NOMO-1 (cell line): Measurements from ENCODE around the gene PHF21A.
A peak's percentile ranks its signal among the peaks of the same experiment; 100 is the strongest.
"Not testable (repeated sequence)": the region's sequence is repeated elsewhere in the genome, so short reads cannot be mapped to it uniquely, and the experiment has no call there.

Experiments
- DNase-seq, 2 experiments: peaks; one replicate each; lab custom pipeline; 2025; ENCODE audit not compliant: unreplicated experiment in 2 of 2; lab: John Stamatoyannopoulos, UW

PHF21A gene

DNA sequence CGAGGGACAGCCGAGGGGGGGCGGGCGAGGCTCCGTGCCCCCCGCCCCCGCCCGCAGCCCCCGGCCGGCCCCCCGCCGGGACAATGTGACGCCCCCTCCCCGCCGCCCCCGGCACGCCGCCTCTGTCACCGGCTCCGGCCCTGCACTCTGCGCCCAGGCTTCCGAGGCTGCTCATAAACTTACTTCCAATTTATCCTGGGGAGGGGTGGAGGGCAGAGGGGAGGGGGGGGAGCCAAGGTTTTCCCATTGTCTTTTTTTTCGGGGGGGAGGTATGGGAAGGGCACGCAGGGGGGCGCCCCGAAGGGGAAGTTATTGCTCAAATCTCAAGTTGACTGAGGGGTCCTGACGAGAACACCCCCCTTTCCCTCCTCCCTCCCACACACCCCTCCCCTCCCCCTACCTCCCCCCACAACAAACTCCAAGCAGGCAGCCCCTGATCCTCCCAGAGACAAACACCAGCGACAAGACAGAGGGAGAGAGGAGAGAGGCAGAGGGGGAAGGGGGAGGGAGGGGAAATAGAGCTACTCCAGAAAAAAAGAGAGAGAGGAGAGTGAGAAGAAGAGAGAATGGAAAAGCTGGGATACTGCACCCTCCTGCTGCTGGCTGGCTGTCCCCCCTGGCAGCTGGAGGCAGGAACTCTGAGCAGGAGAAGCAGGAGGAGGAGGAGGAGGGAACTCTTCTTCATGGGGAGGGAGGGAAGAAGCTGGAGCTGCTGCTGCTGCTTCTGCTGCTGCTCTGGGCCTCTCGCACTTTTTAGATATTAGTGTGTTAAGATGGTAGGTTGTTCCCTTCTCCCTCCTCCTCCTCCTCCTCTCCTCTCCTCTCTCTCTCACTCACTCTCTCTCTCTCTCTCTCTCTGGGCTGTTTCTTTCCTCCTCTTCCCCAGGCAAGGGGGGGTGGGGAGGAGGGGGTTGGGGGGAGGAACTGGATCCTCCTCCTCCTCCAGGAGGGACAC lies 631 bp downstream of the PHF21A start:
- DNase-seq = peak in 1 of 2 experiments; percentile 36

DNA sequence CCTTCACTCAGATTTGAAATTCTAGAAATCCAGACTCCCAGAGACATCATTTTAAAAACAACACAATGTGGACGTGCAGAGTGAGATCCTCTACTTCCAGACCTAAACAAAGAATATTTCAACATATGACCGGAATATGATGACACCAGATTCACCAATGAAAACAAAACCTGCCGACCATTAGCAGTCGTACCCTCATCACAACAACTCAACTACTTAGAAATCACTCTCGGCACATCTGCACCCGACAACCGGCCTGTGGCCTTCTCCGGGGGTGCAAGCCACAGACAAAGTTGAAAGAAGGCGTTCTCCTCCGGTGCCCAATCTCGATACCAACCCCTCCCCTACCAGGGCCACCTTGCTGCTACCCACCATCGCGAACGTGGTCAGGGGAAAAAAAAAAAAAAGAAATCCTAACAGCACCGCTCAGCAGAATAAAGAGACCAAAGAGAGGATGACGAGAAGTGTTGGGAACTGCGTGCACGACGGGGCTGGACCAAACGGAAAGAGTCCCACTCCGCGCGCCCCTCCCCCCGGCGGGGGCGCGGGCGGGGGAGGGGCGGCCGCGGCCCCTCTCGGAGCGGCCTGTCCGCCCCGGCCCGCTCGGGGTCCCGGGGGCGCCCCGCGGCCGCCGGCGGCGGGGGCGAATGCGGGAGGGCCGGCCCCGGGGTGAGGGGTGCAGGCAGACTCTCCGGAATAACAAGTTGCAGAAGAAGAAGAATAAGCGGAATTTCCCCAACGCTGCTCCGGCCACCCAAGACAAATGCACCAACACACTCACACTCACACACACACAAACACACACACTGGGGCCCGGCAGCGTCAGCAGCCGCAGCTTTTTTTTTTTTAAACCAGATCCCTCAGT lies 1.7 kb downstream of the PHF21A start:
- DNase-seq = peak; percentile 46 to 67

- DNase-seq = peak in 1 of 2 experiments; percentile 27
Observed at GRCh38 chr11:46118702-46119351, 2.4 kb downstream of the PHF21A start.

- DNase-seq = no peak
Observed at GRCh38 chr11:46117842-46118241, 3.4 kb downstream of the PHF21A start.

DNA sequence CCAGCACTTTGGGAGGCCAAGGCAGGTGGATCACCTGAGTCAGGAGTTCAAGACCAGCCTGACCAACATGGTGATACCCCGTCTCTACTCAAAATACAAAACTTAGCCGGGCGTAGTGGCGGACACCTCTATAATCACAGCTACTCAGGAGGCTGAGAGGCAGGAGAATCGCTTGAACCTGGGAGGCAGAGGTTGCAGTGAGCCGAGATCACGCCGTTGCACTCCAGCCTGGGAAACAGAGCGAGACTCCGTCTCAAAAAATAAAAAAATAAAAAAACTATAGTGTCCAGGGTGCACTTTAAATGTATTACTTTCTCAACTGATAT lies 4.6 kb downstream of the PHF21A start:
- DNase-seq = not testable (repeated sequence)

DNA sequence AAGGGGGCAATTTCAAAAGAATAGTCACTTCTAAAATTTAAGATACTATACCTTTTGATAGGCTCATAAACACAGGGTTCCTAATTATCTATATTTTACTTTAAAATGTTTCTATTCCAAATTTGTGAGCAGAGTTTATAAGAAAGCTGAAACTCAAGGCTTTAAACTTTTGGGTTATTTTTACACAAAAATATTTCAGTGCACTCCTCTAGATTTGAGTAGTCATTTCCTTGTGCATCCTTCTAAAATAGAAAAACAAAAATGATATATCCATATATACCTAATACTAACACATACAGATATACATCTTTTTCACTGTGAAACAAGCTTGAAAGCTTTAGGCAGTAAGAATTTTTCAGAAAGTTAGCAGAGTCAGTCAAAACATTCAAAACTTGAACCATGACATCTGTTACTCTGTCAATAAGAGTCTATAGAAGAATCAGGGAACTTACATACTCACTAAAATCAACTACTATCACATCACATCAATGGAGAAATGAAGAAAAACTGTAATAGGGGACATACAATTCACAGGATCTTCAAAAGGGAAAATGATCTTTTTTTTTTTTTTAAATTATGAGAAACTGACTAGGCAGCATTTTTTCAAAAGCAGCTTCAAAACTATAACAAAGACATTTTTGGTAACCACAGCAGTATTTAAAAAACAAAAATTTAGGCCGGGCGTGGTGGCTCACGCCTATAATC lies 5.1 kb downstream of the PHF21A start:
- DNase-seq = no peak

DNA sequence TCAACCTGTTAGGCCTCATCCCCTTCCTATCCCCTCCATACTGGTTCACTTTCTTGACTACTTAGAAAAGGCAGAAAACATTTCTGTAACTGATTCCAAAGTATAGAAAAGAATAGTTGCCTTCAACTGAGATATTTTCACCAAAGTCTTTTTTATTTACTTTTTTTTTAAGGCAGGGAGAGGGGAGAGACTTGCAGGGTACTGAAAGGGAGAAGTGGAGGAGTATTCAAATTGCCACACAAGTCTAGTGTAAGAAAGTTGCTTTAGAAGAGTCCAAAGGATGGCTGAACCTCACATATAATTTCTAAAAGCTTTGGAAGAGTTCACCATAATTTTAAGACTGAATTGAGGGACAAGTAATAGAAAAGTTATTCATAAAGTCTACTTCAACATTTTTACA lies 6.3 kb downstream of the PHF21A start:
- peak in 1 of 2 experiments; percentile 9 for DNase-seq

GRCh38 chr11:46114378-46114777 lies 6.9 kb downstream of the PHF21A start:
- DNase-seq = no peak

DNA sequence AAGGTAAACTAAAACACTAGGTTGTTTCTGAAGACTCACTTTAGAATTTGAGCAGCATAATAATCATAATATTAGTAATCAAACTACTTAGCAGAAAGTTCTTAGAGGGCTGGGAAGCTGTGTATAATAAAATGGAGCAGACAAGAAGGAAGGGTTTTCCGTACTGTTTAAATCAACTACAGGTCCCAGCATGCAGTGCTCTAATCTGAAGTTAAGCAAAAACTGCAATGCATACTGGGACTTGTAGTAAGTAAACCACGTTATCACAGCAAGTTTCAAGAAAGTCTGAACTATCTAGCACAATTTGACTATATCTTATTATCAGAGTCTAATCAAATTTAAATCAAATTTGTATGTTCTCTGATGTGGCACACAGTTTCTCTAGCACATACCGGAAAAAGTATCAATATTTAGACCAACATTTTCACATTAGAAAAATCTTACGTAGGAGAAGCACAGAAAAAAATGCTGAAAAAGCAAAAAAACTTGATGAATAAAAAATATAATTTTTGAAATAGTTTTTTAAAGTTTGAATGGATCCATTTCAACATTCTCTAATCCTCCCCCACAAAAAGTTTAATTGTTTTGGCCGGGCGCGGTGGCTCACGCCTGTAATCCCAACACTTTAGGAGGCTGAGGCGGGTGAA lies 8.2 kb downstream of the PHF21A start:
- DNase-seq = peak in 1 of 2 experiments; percentile 69

DNA sequence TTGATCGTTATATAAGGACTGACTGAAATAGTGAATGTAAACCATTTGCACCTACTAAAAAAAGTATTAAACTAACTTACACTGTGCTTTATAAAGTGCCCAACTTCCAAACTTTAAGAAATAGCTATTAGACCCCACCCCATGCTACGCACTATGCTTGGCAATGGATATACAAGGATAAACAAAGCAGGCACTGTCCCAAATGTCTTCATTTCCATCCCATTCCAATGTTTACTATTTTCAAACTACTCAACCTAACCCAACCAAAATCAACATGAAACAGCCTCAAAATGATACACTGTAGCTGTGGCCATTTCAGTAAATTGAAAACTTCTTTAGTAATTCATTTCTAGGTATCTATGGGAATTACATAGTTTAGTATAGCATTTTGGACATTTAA lies 12.5 kb downstream of the PHF21A start:
- DNase-seq = no peak

GRCh38 chr11:46107780-46108179 lies 13.5 kb downstream of the PHF21A start:
- DNase-seq = no peak

GRCh38 chr11:46107408-46107718 lies 13.9 kb downstream of the PHF21A start:
- no peak for DNase-seq

DNA sequence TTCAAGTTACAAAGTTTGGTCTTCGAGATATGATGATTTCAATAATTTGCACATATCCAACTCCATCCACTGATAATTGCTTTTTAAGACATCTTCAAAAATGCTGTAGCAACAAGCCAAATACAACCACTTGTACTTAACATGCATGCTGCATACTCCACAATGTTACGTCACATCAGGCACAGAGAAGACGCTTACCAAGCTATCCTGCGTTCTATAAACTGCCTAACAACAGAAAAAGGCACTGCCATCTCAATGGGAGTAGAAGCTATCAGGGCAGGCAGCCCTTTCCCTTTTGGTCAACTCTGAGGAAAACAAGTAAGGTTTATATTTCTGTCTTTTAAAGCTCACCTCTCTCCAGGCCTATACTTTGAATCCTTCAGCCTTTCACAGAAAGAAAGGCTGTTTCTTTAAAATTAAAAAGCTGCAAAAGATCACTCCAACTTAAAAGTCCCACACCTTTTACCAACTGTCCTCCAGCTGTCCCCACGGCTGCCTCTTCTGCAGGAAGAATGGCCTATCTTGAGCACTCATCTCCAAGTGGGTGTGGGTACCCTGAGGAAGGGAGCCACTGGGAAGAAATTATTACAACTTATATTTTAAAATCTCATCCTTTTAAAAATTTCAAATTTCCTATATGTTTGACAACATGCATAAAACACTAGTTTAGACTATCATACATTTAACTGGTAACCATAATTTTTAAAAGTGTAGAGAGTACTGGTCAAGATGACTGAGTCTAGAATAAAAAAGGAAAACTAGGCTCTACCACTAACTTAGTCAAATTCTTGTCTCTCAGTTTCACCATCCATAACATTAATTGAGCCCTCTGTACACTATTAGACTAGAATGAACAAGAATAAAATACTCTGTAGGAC lies 14.5 kb downstream of the PHF21A start:
- DNase-seq = peak in 1 of 2 experiments; percentile 59

DNA sequence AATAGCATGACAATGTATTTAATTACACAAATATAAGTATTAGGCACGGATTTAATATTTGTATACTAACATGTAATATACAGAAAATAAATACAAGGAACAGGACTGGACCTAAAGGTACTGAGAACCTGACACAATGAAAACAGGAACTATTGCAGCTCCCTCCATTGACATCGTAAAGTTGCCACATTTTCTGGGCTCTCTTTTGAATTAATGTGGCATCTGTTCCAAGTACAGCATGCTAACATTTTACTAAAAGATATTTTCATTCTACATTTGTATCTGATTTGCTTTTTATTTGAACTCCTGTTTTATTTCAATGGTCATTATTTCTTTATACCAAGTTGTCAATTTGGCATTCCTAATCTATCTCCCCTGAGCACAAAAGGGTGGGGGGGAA lies 15.3 kb downstream of the PHF21A start:
- peak in 1 of 2 experiments; percentile 61 for DNase-seq

DNA sequence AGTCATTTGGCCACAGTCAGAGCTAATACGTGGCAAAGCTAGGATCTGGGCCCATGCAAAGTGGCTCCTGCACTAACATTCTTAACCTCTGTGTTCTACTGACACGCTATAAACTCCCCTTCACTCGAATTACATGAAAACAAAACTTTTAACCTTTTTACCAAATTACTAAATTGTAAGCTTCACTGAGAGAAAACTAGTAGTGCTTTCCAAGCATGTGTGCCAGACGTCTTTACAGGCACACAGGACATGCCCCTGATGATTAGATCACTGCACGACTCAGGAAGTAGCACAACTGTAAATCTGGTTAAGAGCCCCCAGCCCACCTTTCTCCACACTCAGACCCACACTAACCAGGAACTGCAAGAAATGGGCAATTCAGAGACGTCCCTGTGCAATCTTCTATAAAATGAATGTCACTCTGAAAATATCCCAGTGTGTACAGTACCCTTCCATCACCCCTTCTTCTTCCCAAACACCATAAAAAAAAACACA lies 16.1 kb downstream of the PHF21A start:
- DNase-seq = no peak

GRCh38 chr11:46102843-46103242 lies 18.4 kb downstream of the PHF21A start:
- DNase-seq = no peak

- DNase-seq = no peak
Observed at GRCh38 chr11:46100670-46101069, 20.6 kb downstream of the PHF21A start.

DNA sequence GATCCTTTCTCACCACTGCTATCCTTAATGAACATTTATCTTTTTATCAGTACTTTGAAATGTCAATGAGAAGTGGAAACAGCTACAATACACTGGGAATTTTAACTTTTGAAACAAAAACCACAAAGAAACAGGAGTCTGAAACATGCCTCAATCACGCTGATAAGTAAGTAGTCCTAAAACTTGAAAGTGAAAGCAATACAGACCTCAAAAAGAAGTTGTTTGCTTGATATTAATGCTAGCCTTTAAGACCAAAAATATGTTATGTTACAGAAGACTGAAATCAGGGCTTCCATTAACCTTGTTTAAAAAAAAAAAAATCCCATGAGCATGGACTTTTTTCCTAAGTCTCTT lies 21.3 kb downstream of the PHF21A start:
- no peak for DNase-seq

DNA sequence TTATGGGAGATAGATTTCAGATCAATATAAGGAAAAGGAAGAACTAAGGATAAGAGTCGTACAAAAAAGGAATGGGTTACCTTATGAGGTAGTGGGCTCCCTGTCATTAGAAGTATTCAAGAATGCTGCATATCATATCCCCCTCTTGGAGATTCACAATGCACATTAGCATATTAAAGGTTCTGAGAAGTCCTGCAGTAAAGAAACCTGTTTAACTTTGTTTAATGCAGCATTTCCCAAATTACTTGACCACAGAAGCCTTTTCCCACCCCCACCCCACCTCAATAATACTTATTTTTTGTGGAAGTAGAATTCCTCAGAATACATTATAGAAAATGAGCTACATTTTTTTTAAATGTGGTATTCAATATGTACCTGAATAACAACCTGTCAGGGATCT lies 30.9 kb downstream of the PHF21A start:
- DNase-seq = no peak
